DMS 273 treated with DMSO at 0.1 percent for 48 hours (cell line): Measurements from ENCODE around the gene SLC25A38.

Experiments
- DNase-seq: peaks from one replicate; lab custom pipeline; 2025; lab: John Stamatoyannopoulos, UW

SLC25A38 gene

DNA sequence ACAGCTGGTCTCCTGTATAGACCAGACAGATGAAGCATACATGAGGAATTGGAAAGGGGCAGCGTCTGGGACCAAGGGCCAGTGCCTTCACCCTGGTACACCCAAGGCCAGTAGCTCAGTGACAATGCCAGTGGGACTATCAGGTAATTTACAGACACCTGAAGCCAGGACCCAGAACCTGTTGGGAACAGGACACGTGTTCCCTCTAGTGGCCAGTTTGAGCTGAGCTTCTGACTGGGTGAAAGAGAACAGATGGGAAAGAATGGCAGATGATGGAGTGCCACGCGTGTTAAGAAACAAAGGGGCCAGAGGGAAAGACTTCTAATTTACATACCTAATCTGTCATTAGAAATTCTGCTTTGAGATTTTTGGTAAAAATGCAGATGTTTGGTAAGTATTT lies 5.1 kb upstream of the SLC25A38 start:
- DNase-seq = no peak

DNA sequence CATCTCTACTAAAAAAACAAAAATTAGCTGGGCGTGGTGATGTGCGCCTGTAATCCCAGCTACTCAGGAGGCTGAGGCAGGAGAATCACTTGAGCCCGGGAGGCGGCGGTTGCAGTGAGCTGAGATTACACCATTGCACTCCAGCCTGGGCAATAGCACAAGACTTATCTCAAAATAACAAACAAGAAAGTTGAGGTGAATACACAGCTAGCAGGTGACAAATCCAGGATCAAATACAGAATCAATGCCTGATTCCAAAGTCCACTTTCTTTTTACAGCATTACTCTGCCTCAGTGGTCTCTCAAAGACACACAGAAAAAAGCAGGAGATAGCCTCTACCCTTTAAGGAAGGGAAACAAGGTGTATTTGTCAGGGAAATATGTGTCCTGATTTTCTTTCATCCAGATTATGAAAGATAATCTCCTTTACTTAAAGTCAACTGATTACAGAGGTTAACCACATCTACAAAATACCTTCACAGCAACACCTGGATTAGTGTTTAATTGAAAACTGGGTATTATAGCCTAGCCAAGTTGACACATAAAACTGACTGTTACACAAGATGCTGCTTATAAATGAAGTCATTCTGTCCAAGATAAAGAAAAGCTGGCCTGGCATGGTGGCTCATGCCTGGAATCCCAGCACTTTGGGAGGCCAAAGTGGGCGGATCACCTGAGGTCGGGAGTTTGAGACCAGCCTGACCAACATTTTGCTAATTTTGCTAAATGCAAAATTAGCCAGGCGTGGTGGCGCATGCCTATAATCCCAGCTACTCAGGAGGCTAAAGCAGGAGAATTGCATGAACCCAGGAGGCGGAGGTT lies 4.0 kb upstream of the SLC25A38 start:
- no peak for DNase-seq

DNA sequence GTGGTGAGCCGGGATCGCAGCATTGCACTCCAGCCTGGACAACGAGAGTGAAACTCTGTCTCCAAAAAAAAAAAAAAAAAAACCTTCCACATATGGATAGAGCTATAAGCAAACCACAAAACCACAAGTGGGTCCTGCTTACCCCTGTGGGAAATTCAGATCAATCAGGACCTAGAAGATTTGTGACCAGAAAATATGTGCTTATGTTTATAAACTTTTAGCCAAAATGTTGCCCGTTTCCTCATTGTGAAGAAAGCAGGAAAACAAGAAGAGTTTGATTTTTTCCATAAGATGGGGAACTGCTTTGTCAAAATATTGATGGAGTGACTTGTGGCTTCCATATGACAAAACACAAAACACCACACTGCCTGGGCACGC lies 3.4 kb upstream of the SLC25A38 start:
- no peak for DNase-seq

DNA sequence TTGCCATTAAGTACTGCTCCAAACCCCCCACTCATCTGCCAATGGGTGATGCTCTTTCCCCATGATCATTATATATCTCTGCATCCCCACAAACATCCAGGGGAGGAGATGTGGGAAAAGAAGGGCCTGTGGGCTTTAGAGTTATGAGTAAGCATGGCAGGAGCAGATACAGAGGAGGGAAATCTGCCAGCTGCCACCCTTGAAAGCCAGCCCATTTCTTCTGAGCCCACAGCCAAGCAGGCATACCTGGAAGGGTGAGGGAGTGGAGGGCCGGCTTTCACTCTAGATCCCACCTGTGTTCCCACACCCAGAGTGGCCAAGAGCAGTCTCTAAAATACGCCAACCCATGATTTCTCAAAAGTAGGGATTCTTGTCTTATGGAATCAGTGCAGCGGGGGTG lies 1.7 kb upstream of the SLC25A38 start:
- no peak for DNase-seq

DNA sequence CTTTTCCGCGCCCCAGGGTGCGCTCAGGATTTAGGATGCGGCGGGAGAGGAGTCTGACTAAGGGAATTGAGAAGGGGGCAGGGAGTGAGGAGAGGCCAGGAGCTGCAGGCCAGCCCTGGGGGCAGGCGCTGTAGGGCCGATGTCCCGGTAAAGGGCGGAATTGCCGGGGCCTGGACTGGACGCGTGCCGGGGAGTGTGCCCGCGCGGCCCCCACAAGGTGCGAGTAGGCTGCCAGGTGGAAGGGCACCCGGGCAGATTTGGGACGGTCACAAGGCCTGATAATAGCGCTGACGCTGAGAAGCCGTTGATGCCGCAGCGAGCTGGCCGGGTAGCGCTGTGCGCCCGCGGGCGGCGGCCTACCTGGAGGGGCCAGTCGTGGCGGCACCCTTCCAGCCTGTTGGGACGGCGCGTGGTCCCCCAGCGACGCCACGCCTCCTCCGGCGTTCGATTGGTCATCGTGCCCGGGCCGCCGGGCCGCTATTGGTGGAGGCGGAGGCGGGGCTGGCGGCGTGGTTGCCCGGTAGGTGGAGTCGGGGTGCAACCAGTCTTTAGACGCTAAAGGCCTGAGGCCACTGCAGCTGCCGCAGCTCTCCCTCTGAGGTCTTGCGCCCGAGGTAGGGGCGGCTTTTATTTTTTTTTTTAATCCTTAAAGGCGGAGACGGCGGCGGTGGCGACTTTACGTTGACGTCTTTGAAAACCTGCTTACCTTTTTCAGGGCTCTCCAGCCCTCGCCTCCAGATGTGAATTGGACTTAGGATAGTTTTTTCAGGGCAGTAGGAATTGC lies 903 bp downstream of the SLC25A38 start:
- DNase-seq = no peak

DNA sequence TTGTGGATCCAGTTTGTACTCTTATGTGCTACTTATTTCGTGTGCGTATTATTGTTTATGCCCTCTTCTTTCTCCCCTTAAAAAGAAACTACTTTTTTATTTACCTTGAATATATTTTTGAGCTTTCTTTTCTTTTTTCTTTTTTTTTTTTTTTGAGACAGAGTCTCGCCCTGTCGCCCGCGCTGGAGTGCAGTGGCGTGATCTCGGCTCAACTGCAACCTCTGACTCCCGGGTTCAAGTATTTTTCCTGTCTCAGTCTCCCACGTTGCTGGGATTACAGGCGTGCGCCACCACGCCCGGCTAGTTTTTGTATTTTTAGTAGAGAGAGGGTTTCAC lies 1.5 kb downstream of the SLC25A38 start:
- DNase-seq = no peak

DNA sequence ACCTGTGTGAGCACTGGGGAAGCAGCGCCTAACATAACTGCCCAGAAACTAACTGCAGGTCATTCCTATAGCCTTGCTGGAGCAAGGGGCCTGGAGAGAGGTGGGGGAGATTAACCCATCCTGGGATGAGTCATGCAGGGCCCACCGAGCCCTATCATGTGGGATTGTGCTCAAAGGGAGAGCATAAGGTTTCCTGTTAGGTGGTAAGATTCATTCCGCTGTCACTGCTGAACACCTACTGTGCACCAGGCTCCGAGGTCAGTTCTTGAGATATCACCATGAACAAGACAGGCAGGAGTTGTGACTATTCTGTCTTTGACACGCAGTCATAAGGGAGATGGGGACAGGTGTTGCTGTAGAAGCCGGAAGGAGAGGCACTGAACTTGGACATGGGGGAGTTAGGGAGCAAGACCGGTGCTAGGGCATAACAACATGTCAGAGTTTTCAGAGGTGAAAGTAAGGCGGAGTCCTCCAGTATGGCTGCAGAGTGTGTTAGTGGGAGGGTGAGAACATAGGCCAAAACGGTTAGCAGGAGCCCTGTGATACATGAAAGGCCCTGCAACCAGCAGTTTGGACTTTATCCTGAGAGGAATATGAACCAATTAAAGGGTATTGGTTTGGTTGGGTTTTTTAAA lies 2.4 kb downstream of the SLC25A38 start:
- no peak for DNase-seq

DNA sequence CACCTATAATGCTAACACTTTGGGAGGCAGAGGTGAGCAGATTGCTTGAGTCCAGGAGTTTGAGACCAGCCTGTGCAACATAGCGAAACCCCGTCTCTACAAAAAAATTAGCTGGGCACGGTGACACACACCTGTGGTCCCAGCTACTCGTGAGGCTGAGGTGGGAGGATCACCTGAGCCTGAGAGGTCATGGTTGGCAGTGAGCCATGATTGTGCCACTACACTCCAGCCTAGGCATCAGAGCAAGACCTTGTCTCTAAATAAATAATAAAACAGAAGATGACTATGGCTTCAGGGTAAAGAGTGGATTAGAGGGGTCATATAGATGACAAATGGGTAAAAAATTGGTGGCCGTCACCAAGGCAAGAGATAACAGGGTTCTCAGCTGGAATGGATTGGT lies 3.1 kb downstream of the SLC25A38 start:
- no peak for DNase-seq

DNA sequence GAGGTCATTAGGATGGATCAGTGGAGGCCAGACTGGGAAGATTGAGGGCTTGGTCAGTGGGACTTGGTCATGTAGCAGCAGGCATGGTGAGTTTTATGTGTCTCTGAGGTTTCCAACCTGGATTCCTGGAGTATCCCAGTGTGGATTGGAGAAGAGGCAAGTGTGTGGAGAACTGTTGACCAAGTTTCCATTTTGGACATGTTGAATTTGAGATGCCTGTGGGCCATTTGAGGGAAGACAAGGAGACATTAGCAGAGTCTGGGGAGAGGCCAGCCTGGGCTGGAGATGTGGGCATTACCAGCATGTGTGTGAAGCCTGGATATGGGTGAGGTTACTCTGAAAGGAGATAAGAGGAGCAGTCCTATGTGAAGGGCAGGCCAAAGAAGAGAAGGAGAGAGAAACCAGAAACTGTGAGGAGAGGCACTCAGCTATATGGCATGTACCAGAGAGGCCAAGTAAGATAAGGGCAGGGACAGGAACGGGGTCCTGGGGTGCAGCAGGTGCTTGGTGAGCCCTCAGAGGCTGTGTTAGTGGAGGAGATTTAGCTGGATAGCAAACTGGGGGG lies 4.3 kb downstream of the SLC25A38 start:
- DNase-seq = no peak

DNA sequence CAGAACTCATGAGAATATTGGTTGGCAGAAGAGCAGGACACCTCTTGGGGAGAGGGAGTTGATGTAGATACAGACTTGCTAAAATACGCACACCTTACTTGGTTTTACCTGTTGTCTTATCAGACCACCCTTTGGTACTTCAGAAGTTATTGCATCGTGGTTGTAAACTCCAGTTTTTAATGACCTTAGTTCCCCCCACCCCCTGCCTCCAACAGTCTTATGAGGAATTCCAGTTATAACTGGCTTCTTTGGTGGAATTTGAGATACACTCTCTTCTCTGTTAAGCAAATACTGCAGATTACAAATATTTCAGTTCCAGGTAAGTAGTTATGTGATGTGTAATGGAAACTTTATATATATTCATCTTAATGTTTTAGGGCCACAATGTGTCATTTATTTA lies 5.0 kb downstream of the SLC25A38 start:
- no peak for DNase-seq

DNA sequence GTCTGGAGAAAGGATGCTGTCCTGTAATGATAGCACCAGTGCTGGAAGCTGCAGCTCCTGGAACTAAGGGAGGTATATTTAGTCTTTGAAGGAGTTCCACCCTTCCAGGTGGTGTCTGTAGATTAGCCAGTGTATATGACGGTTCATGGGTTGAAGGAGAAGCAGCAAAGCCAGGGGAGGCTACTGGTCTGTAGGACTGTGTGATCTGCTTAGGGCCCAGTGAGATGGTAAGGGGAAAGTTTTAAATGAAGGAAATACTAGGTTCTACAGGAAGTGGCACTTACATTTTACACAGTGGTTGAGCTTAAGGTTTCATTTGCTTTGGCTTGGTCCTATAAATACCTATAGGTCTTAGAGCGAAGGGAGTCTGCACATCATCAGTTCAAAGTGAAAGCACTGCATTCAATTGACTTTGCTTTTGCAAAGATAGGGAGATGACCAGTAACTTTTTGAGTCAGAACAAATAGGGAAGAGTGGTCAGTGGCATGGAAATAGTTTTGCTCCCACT lies 5.6 kb downstream of the SLC25A38 start:
- no peak for DNase-seq

DNA sequence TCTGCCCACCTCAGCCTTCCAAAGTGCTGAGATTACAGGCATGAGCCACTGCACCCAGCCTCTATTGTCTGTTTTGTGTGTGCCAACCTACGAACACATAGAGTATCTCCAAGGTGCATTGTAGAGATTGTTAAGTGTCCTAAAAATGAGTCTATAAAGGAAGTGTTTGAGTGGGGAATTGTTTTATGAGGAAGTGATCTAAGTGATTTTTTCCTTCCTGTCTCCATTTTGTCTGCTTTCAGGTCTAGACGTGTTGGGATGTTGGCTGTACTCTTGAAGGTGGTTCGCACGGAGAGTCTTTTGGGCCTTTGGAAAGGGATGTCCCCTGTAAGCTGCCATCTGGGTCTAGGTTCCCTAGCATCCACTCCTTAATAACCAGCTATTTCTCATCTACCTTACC lies 7.0 kb downstream of the SLC25A38 start:
- DNase-seq = no peak

DNA sequence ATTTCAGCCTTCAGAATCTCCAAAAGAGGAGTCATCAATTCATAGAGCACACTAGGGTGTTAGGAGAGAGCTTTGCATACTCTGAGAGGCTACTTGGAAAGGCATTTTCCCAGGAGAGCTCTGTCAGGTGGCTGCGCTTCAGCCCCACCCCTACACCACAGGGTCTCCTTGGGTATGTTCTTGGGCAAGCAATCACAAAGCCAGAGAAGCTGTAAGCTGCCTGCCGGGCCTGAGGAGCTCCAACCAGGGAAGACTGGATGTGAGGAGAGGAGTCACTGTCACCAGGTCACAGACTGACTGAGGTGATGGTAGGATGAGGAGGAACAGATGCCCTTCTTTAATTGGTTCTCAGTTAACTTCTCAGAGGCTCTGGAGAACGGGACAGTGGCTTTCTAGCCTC lies 13.5 kb downstream of the SLC25A38 start:
- no peak for DNase-seq

DNA sequence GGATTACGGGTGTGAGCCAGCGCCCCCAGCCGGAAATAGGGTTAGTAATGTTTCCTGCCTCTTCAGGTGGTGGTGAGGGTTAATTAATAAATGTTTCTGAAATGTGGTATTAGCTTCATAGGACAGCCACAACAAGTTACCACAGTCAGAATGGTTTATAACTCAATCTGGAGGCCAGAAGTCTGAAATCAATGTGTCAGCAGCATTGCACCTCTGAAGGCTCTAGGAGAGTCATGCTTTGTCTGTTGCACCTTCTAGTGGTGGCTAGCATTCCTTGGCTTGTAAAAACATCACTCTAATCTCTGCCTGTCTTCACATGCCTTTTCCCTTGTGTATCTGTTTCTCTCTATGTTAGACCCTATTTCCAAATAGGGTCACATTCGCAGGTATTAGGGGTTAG lies 15.5 kb downstream of the SLC25A38 start:
- DNase-seq = no peak

DNA sequence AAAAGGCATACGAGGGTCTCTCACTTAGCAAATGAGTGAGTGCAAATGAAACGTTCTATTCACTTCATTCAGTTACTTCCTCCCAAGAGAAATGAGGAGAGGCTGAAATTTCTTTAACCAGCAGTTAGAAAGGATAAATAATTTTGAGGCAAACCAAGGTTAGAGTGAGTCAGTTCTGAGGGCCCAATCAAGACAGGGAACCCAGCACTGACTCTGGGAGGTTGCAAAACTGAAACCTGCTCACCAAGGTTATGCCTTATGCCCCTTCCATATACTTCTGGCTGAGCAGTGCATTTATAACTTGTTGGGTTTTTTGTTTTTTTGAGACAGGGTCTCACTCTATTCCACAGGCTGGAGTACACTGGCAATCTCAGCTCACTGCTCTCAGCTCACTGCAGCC lies 18.8 kb downstream of the SLC25A38 start:
- no peak for DNase-seq

DNA sequence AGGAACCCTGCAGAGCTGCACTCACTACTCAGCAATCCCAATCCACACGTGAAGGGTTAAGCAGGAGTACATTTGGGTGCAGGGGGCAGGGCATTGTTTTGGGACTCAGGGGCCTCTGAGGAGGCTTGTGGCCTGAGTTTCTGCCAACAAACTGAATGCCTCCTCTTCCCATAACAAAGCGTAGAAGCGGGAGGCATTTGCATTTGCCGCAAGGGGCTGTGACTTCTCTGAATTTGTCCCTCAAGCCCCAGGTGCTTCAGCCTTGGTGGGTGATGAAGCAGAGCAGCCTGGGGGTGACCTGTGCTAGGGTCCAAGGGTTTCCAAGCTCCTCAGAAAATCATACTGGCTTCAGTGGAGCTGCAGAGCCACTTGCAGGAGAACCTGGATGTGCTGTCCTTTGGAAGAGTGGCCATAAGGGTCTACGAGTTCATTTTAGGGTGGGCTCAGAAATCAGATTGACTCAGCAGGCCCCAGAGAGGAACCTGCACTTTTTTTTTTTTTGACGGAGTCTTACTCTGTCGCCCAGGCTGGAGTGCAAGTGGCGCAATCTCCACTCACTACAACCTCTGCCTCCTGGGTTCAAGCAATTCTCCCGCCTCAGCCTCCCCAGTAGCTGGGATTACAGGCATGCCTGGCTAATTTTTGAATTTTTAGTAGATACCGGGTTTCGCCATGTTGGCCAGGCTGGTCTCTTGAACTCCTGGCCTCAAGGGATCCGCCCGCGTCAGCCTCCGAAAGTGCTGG lies 21.9 kb downstream of the SLC25A38 start:
- DNase-seq = no peak

DNA sequence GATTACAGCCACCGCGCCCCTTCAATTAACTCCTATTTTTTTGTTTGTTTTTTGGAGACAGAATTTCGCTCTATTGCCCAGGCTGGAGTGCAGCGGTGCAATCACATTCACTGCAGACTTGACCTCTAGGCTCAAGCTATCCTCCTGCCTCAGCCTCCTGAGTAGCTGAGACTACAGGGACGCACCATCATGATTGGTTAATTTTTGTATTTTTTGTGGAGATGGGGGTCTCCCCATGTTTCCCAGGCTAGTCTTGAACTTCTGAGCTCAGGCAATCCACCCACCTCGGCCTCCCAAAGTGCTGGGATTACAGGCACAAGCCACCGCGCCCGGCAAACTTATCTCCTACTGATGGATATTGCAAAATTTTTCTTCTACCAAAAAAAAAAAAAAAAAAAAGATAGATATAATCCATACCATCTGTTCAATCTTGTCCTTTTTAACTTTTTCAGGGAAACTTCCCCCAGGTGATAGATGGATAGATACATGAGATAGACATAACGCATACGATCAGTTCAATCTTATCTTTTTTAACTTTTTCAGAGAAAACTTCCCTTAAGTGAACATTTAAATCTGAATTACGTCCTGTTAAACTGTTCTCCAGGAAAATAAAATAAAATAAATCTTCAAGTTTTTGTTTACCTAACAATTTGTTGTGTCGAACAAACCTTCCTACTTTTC lies 22.7 kb downstream of the SLC25A38 start:
- DNase-seq = no peak

DNA sequence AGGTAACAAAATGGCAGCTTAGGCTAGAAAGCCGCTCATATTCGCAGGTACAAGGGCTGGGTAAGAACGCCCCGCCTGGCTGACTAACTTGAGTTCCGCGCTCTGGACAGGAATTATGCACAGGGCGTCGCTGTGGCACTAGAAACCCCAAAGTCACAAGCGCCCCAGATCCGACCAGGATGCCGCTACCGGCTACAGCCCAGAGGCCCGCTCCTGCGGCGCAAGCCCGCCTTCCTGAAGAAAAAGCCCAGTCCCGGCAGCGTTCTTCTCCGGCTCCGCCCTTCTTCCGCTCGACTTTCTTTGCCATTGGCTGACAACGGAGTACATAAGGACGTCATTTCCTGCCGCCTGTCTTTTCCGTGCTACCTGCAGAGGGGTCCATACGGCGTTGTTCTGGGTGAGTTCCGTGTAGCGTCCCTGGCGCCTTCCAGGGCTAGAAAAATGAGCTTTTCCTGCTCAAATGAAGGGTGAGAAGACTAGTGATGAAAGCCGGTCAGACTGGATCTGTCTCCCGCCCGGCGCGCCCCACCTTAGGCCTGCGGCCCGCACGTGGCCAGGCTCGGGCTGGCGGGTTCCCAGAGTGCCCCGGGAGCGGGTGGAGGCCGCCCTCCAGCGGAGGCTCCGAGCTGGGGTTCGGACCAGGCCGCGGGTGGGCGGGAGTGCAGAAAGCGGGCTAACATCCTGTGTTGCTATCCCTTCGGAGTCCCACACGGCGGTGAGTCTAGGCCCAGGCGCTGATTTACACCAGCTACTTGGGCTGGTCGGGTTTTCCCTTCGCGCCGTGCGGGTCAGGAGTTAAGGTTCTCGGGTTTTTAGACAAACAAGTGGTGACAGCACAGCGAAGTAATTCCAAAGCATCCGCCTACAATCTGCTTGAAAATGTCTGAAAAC lies 23.4 kb downstream of the SLC25A38 start, which contains the start of gene RPSA:
TSS of gene RPSA (plus strand) at position 353 of the 891 bp plus-strand sequence. CDS start 934 bp downstream, outside the sequence.
- peak; percentile 86 for DNase-seq

DNA sequence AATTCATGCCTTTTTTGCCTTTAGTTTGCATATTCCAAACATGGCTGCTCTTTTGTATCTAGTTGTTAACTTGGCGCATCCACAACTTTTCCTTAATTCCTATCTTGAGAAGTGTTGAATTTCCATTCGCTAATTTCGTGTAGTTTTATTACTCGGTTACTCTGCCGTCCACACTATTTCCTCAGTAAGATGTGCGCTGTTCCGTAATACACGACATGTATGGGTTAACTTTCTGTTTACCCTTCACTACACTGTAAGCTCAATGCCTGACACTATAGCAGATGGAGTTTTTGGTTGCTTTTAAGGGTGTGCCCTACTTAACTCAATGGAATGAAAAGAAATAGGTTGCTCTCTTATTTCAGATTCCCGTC lies 24.1 kb downstream of the SLC25A38 start:
- DNase-seq = no peak

DNA sequence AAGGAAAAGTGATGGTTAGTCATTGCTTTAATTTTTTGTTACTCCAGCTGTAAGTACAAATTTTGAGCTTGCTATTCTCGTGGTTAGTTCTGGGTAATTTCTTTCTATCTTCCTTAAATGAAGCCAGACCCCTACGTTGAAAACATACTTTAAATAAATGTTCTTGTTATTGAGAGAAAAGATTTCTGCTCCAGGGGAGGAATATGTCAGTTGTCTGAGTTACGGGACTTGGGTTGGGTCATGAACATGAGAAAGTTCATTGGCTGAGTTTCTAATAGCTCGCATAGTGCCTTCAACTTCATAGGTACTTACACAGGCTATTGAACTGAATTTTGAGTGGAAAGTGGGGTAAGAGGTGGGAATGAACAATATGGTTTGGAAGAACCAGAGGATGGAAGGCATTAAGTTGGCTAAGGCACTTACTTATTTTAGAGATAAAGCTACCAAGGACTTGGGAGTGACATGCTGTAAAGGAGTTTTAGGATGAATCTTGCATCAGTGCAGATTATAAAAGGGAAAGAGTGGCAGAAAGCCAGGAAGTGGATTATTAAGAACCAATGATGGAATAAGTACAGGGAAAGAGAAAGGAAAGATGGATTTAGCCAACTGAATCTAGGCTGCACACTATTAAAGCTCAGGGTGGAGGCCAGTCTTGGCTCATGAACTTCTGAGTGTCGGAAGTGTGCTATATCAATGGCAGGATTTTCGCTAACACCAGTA lies 24.8 kb downstream of the SLC25A38 start:
- no peak for DNase-seq
